ENCODE data around the gene EPHA3. TPM values are rescaled to one million over a fixed set of nuclear protein-coding genes. Genes with fewer than 3 reads are reported as not detected.

The EPHA3 gene
- total RNA-seq, 1 experiment from 2014 or later = not detected

DNA sequence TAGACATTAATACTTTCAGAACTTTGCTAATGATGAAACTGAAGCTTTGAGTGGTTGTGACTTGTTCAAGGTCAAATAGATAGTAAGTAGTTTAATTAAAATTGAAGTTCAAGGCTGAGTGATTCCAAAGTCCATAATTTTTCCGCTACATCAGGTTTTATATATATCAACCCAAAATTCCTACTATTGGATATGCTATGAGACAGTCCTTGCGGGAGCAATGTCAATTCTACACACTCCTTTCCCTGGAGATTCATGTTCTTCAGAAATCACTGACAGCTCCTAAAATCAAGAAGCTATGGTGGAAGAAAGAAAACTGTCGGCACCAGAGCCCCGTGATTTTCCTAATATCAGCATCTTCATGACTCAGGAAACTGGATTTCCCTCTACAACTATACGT is 167.6 kb downstream of the EPHA3 start:
- TF ChIP-seq, protein P1, sequence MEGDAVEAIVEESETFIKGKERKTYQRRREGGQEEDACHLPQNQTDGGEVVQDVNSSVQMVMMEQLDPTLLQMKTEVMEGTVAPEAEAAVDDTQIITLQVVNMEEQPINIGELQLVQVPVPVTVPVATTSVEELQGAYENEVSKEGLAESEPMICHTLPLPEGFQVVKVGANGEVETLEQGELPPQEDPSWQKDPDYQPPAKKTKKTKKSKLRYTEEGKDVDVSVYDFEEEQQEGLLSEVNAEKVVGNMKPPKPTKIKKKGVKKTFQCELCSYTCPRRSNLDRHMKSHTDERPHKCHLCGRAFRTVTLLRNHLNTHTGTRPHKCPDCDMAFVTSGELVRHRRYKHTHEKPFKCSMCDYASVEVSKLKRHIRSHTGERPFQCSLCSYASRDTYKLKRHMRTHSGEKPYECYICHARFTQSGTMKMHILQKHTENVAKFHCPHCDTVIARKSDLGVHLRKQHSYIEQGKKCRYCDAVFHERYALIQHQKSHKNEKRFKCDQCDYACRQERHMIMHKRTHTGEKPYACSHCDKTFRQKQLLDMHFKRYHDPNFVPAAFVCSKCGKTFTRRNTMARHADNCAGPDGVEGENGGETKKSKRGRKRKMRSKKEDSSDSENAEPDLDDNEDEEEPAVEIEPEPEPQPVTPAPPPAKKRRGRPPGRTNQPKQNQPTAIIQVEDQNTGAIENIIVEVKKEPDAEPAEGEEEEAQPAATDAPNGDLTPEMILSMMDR (IDR thresholded peaks at IDR 0.05; ENCODE audit: insufficient read depth in 1 of 2, low read depth in 1 of 2, low read length in 1 of 2, severe bottlenecking in 1 of 2, unreplicated experiment in 1 of 2) = no peak

DNA sequence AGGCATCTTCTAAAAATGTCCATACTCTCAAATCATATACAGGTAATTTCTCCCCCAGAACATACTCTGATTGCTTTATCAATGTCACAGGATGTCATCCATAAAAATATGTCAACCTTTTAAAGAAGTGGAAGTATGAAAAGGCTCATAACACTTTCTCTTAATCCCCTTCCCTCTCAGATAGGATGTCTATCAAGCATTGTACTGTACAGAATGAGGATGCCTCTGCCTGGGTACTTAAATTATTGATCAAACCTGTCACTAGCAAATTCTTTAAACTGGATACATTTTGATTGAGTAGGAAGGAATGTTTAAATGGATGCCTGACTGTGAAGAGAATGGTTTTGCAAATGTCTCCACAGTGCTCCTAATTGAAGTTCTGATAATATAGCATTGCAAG is 168.7 kb downstream of the EPHA3 start:
- H3K27me3 Mint-ChIP-seq (ENCODE audit: insufficient read depth, unreplicated experiment) = no peaks in the 10 kb centered on the region

More for the DNA sequence above, 167.6 kb downstream of the EPHA3 start:
- H3K4me3 ChIP-seq (ENCODE audit: low read depth, low read length) = no peak overlapping the region
- intact Hi-C loops (cut with micrococcal nuclease; ENCODE audit: unreplicated experiment) = no loop called here
- Mint-ChIP-seq H3K36me3 (ENCODE audit: insufficient read depth, unreplicated experiment) (peaks cover 6% of the 10 kb centered on the region), H3K4me3 (ENCODE audit: unreplicated experiment) (no peak overlapping the region), H3K27me3 (ENCODE audit: insufficient read depth, unreplicated experiment) (no peaks in the 10 kb centered on the region), H3K9me3 (ENCODE audit: unreplicated experiment) (no peaks in the 10 kb centered on the region), H3K27ac (ENCODE audit: unreplicated experiment) (no peak overlapping the region), H3K4me1 (ENCODE audit: low read depth, unreplicated experiment) (no peaks in the 10 kb centered on the region)
- no TSS peak for BruUV-seq (replicated peaks)
- no peaks in the 10 kb centered on the region for H3K9me3 ChIP-seq
- ChIA-PET CTCF (no interaction called here), POLR2A (no interaction called here)
- H3K4me1 ChIP-seq = no peaks in the 10 kb centered on the region
- H3K36me3 ChIP-seq (ENCODE audit: control insufficient read depth, insufficient read depth, low read length) = no peaks in the 10 kb centered on the region
- no peak for DNase-seq
- H3K27me3 ChIP-seq (replicated peaks; ENCODE audit: control insufficient read depth, insufficient read depth, low read length) = no peaks in the 10 kb centered on the region

DNA sequence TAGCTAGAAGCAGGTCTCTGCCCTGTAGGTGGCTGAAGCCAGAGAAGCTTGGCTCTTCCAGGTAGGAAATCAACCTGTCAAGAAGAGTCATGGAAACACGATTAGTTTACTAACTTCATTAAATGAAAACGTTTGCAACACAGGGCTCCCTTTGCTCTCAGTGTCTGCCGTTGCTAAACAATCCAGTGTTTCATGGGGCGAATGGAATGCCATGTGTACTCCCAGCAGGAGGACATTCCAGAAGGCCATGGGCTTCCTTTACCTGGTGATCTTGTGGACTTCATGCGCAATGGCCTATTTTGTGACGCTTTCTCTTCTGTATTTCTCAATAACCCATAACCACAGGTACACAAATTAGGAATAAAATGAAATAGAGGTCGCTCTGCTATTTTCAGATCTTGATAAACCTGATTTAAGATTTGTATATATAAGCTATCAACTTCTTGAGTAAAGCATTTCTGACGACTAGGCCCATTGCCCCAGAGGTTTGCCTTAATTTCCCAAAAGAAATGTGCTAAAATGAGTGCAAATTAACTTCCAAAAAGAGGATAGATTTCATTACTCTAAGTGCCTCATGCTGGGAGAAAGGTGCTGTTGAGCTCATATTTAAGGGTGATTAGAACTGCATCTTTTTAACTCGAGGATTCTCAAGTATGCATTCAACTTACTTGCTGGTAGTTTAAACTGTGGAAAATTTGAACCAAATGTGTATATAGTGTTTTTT is 171.0 kb downstream of the EPHA3 start:
- BruUV-seq (replicated peaks) = no TSS peak
- no peaks in the 10 kb centered on the region for H3K4me1 ChIP-seq
- no peaks in the 10 kb centered on the region for H3K27me3 ChIP-seq (replicated peaks; ENCODE audit: control insufficient read depth, insufficient read depth, low read length)
- Mint-ChIP-seq H3K27me3 (ENCODE audit: insufficient read depth, unreplicated experiment) (no peaks in the 10 kb centered on the region), H3K9me3 (ENCODE audit: unreplicated experiment) (no peaks in the 10 kb centered on the region), H3K27ac (ENCODE audit: unreplicated experiment) (no peak overlapping the region), H3K4me3 (ENCODE audit: unreplicated experiment) (no peak overlapping the region), H3K4me1 (ENCODE audit: low read depth, unreplicated experiment) (no peaks in the 10 kb centered on the region), H3K36me3 (ENCODE audit: insufficient read depth, unreplicated experiment) (no peaks in the 10 kb centered on the region)
- ChIA-PET POLR2A (no interaction called here), CTCF (no interaction called here)
- DNase-seq = peak in 1 of 2 experiments; percentile 2
- H3K4me3 ChIP-seq (ENCODE audit: low read depth, low read length) = no peak overlapping the region
- H3K36me3 ChIP-seq (ENCODE audit: control insufficient read depth, insufficient read depth, low read length) = no peaks in the 10 kb centered on the region
- intact Hi-C loops (cut with micrococcal nuclease; ENCODE audit: unreplicated experiment) = no loop called here
- TF ChIP-seq, protein P1 (IDR thresholded peaks at IDR 0.05; ENCODE audit: insufficient read depth in 1 of 2, low read depth in 1 of 2, low read length in 1 of 2, severe bottlenecking in 1 of 2, unreplicated experiment in 1 of 2) = no peak
- no peaks in the 10 kb centered on the region for H3K9me3 ChIP-seq

More for the DNA sequence above, 168.7 kb downstream of the EPHA3 start:
- no TSS peak for BruUV-seq (replicated peaks)
- no peaks in the 10 kb centered on the region for H3K36me3 Mint-ChIP-seq (ENCODE audit: insufficient read depth, unreplicated experiment)
- H3K9me3 ChIP-seq = no peaks in the 10 kb centered on the region
- H3K27me3 ChIP-seq (replicated peaks; ENCODE audit: control insufficient read depth, insufficient read depth, low read length) = no peaks in the 10 kb centered on the region
- ChIA-PET POLR2A (no interaction called here), CTCF (no interaction called here)
- no peaks in the 10 kb centered on the region for H3K9me3 Mint-ChIP-seq (ENCODE audit: unreplicated experiment)
- TF ChIP-seq, protein P1 (IDR thresholded peaks at IDR 0.05; ENCODE audit: insufficient read depth in 1 of 2, low read depth in 1 of 2, low read length in 1 of 2, severe bottlenecking in 1 of 2, unreplicated experiment in 1 of 2) = no peak
- no peaks in the 10 kb centered on the region for H3K36me3 ChIP-seq (ENCODE audit: control insufficient read depth, insufficient read depth, low read length)
- H3K27ac Mint-ChIP-seq (ENCODE audit: unreplicated experiment) = no peak overlapping the region
- no peak overlapping the region for H3K4me3 ChIP-seq (ENCODE audit: low read depth, low read length)
- no peak overlapping the region for H3K4me3 Mint-ChIP-seq (ENCODE audit: unreplicated experiment)
- DNase-seq = no peak
- intact Hi-C loops (cut with micrococcal nuclease; ENCODE audit: unreplicated experiment) = no loop called here
- no peaks in the 10 kb centered on the region for H3K4me1 ChIP-seq
- no peaks in the 10 kb centered on the region for H3K4me1 Mint-ChIP-seq (ENCODE audit: low read depth, unreplicated experiment)
